Smooth muscle cell of the umbilical artery (primary cell): Measurements from ENCODE around the gene NEUROG3. TPM values are rescaled to one million over a fixed set of nuclear protein-coding genes. Genes with fewer than 3 reads are reported as not detected.

ENCODE experiments used
- total RNA-seq: library from RNA; depleted of rRNA; stranded (reverse); fragments of >200 nt; gene quantifications from 2 replicates; pipeline ENCODE4 v1.2.3, GENCODE V29; 2014

NEUROG3 gene, protein sequence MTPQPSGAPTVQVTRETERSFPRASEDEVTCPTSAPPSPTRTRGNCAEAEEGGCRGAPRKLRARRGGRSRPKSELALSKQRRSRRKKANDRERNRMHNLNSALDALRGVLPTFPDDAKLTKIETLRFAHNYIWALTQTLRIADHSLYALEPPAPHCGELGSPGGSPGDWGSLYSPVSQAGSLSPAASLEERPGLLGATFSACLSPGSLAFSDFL
- not detected in 2 replicates for total RNA-seq

GRCh38 chr10:69573056-69573806, at the start of gene NEUROG3:
Gene NEUROG3, minus strand, starts transcription at chr10:69573422. Its CDS starts 379 bp downstream, at chr10:69573043.

Other genes starting within 250 kb of the NEUROG3 start
- under 0.01 and 0.42 TPM in 2 replicates for gene TACR2, start 156.5 kb downstream of the NEUROG3 start, total RNA-seq
- gene TSPAN15, start 122.0 kb downstream of the NEUROG3 start, total RNA-seq: 10.1 and 35.0 TPM in 2 replicates
- gene FAM241B, start 56.8 kb upstream of the NEUROG3 start, total RNA-seq: 0.89 and 1.3 TPM in 2 replicates
- 17.2 and 25.7 TPM in 2 replicates for gene COL13A1, start 228.5 kb upstream of the NEUROG3 start, total RNA-seq